Mucosa of rectum (tissue), 2 donors: ENCODE data around the gene CYTH1.

Source experiments
- H3K27ac ChIP-seq, 2 donors: one replicate each; pipeline ENCODE4 v1.7.0; 2013; ENCODE audit warnings: inconsistent platforms in 2 of 2, low read depth in 2 of 2, low read length in 2 of 2
- H3K27me3 ChIP-seq, 2 donors: one replicate each; pipeline ENCODE4 v1.7.0; 2013; ENCODE audit warnings: low read length in 2 of 2; ENCODE audit not compliant: control insufficient read depth in 2 of 2, insufficient read depth in 2 of 2
- H3K36me3 ChIP-seq, 2 donors: one replicate each; pipeline ENCODE4 v1.7.0; 2013; ENCODE audit warnings: low read length in 2 of 2; ENCODE audit not compliant: control insufficient read depth in 2 of 2, insufficient read depth in 2 of 2
- H3K4me1 ChIP-seq, 2 donors: one replicate each; pipeline ENCODE4 v1.7.0; 2013; ENCODE audit warnings: low read length in 2 of 2, mild to moderate bottlenecking in 1 of 2; ENCODE audit not compliant: control insufficient read depth in 2 of 2, insufficient read depth in 2 of 2
- H3K4me3 ChIP-seq, 2 donors: one replicate each; pipeline ENCODE4 v1.7.0; 2013; ENCODE audit warnings: low read length in 2 of 2
- H3K9ac ChIP-seq, 2 donors: one replicate each; pipeline ENCODE4 v1.7.0; 2013; ENCODE audit warnings: low read length in 2 of 2, low read depth in 1 of 2, mild to moderate bottlenecking in 1 of 2
- H3K9me3 ChIP-seq, 2 donors: one replicate each; pipeline ENCODE4 v1.7.0; 2013; ENCODE audit warnings: low read length in 2 of 2; ENCODE audit not compliant: control insufficient read depth in 2 of 2
- donor health status: healthy.
- donor health status: Normal muscosa, but diverticular disease.

CYTH1 gene

GRCh38 chr17:78729641-78730040 is 52.4 kb downstream of the CYTH1 start:
- H3K9ac ChIP-seq: no peak overlapping the region
- H3K27ac ChIP-seq: no peak overlapping the region
- H3K36me3 ChIP-seq: peaks cover 4 to 8% of the 10 kb centered on the region in 2 donors
- no peak overlapping the region for H3K4me3 ChIP-seq
- no peaks in the 10 kb centered on the region for H3K9me3 ChIP-seq
- peaks cover 15 to 18% of the 10 kb centered on the region in 2 donors for H3K4me1 ChIP-seq
- no peaks in the 10 kb centered on the region for H3K27me3 ChIP-seq

- Histone ChIP-seq H3K4me3 (no peak overlapping the region), H3K27me3 (no peaks in the 10 kb centered on the region), H3K4me1 (peaks cover 20 to 23% of the 10 kb centered on the region in 2 donors), H3K9ac (no peak overlapping the region), H3K36me3 (peaks cover 4 to 6% of the 10 kb centered on the region in 2 donors), H3K27ac (no peak overlapping the region), H3K9me3 (no peaks in the 10 kb centered on the region)
Observed at GRCh38 chr17:78728495-78728894, 53.6 kb downstream of the CYTH1 start.

GRCh38 chr17:78727476-78728229 is 54.4 kb downstream of the CYTH1 start:
- Histone ChIP-seq H3K27ac (peak overlapping the region in 1 of 2 donors; percentile 27), H3K36me3 (peaks cover 4 to 5% of the 10 kb centered on the region in 2 donors), H3K9ac (no peak overlapping the region), H3K9me3 (no peaks in the 10 kb centered on the region), H3K4me3 (no peak overlapping the region), H3K27me3 (no peaks in the 10 kb centered on the region), H3K4me1 (peaks cover 24 to 29% of the 10 kb centered on the region in 2 donors)

GRCh38 chr17:78727057-78727456 is 55.0 kb downstream of the CYTH1 start:
- Histone ChIP-seq H3K9me3 (no peaks in the 10 kb centered on the region), H3K4me3 (no peak overlapping the region), H3K27me3 (no peaks in the 10 kb centered on the region), H3K36me3 (peaks cover 4 to 5% of the 10 kb centered on the region in 2 donors), H3K9ac (no peak overlapping the region), H3K27ac (peak overlapping the region in 1 of 2 donors; percentile 13), H3K4me1 (peaks cover 28 to 32% of the 10 kb centered on the region in 2 donors)

- peaks cover 32 to 33% of the 10 kb centered on the region in 2 donors for H3K4me1 ChIP-seq
- H3K9ac ChIP-seq: no peak overlapping the region
- no peaks in the 10 kb centered on the region for H3K27me3 ChIP-seq
- H3K4me3 ChIP-seq: no peak overlapping the region
- peaks cover 4 to 5% of the 10 kb centered on the region in 2 donors for H3K36me3 ChIP-seq
- peak overlapping the region in 1 of 2 donors; percentile 13 for H3K27ac ChIP-seq
- H3K9me3 ChIP-seq: no peaks in the 10 kb centered on the region
Observed at GRCh38 chr17:78726513-78726912, 55.6 kb downstream of the CYTH1 start.

DNA sequence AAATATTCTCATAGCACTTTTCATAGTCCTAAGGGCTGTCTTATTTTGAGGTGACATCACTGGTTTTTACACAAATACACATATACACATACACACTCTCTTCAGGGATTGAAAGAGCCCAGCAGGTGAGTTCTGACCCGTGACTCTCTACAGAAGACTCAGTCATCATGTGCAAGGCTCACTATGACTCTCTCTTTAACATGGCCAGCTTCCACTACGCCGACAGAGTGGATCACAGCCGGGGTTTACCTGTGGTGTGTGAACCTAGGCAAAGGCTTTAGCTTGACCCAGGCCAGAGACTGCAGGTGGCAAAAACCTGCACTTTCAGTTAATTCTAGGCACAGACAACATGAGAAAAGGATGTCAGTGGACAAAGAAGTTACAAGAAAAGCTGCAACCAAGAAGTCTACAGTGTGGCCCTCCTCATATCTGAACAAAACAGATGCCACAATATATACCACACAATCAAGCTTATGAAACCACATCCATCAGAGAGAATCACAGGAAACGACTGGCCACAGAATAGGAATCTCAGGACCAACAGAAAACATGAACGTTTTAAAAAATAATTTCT is 56.5 kb downstream of the CYTH1 start:
- H3K9ac ChIP-seq: no peak overlapping the region
- H3K4me3 ChIP-seq: no peak overlapping the region
- H3K27me3 ChIP-seq: no peaks in the 10 kb centered on the region
- peaks cover 34 to 37% of the 10 kb centered on the region in 2 donors for H3K4me1 ChIP-seq
- peak overlapping the region; percentile 6 to 53 for H3K27ac ChIP-seq
- H3K9me3 ChIP-seq: no peaks in the 10 kb centered on the region
- H3K36me3 ChIP-seq: peaks cover 4 to 5% of the 10 kb centered on the region in 2 donors

- Histone ChIP-seq H3K36me3 (peaks cover 4 to 5% of the 10 kb centered on the region in 2 donors), H3K4me1 (peaks cover 35 to 38% of the 10 kb centered on the region in 2 donors), H3K4me3 (no peak overlapping the region), H3K9me3 (no peaks in the 10 kb centered on the region), H3K27me3 (no peaks in the 10 kb centered on the region), H3K9ac (no peak overlapping the region), H3K27ac (peak overlapping the region in 1 of 2 donors; percentile 6)
Observed at GRCh38 chr17:78724999-78725398, 57.1 kb downstream of the CYTH1 start.

GRCh38 chr17:78724544-78724943 is 57.5 kb downstream of the CYTH1 start:
- peak overlapping the region in 1 of 2 donors; percentile 27 for H3K27ac ChIP-seq
- no peak overlapping the region for H3K9ac ChIP-seq
- H3K27me3 ChIP-seq: no peaks in the 10 kb centered on the region
- no peaks in the 10 kb centered on the region for H3K9me3 ChIP-seq
- H3K4me3 ChIP-seq: no peak overlapping the region
- peaks cover 4 to 5% of the 10 kb centered on the region in 2 donors for H3K36me3 ChIP-seq
- H3K4me1 ChIP-seq: peaks cover 39 to 43% of the 10 kb centered on the region in 2 donors

DNA sequence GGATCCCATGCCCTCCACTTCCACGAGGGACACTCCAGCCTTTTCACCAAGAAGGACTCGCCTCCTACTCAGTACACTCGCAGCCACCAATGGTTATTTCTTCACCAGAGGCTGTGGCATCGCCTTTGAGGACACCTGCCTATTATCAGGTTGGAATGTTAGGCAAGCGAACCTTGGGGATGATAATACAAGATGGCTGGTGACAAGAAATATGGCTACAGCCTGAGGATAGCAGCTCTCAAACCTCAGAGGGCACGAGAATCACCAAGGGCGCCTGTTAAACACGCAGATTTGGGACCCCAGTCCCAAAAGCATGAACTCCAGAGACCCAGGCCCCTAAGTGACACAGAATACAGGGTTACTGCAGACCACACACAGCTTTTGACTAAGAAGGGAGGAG is 58.1 kb downstream of the CYTH1 start:
- Histone ChIP-seq H3K9ac (no peak overlapping the region), H3K27ac (peak overlapping the region in 1 of 2 donors; percentile 80), H3K9me3 (no peaks in the 10 kb centered on the region), H3K36me3 (peaks cover 4 to 5% of the 10 kb centered on the region in 2 donors), H3K4me3 (peak overlapping the region in 1 of 2 donors; percentile 53), H3K27me3 (no peaks in the 10 kb centered on the region), H3K4me1 (peaks cover 43 to 47% of the 10 kb centered on the region in 2 donors)
